ENCODE measurements around the gene PITPNC1.
"Not testable (repeated sequence)": the region's sequence is repeated elsewhere in the genome, so short reads cannot be mapped to it uniquely, and the experiment has no call there.

PITPNC1 gene

GRCh38 chr17:67491009-67491680, 114.1 kb downstream of the PITPNC1 start:
- no peak for DNase-seq

GRCh38 chr17:67491681-67492024, 114.6 kb downstream of the PITPNC1 start:
- no peak for DNase-seq

GRCh38 chr17:67492251-67492740, 115.2 kb downstream of the PITPNC1 start:
- DNase-seq: no peak

GRCh38 chr17:67492824-67493517, 115.9 kb downstream of the PITPNC1 start:
- DNase-seq: no peak

GRCh38 chr17:67493812-67494211, 116.7 kb downstream of the PITPNC1 start:
- no peak for DNase-seq

- not testable (repeated sequence) for DNase-seq
Measured at GRCh38 chr17:67495534-67495933, 118.5 kb downstream of the PITPNC1 start.

- DNase-seq: no peak
Measured at GRCh38 chr17:67496286-67496685, 119.2 kb downstream of the PITPNC1 start.

- DNase-seq: no peak
Measured at GRCh38 chr17:67499685-67500084, 122.6 kb downstream of the PITPNC1 start.

GRCh38 chr17:67500261-67500660, 123.2 kb downstream of the PITPNC1 start:
- DNase-seq: no peak

- DNase-seq: no peak
Measured at GRCh38 chr17:67500677-67501300, 123.7 kb downstream of the PITPNC1 start.

- DNase-seq: no peak
Measured at GRCh38 chr17:67502151-67502550, 125.1 kb downstream of the PITPNC1 start.

- no peak for DNase-seq
Measured at GRCh38 chr17:67503184-67503583, 126.1 kb downstream of the PITPNC1 start.

- no peak for DNase-seq
Measured at GRCh38 chr17:67503739-67504138, 126.7 kb downstream of the PITPNC1 start.

- no peak for DNase-seq
Measured at GRCh38 chr17:67504182-67504581, 127.1 kb downstream of the PITPNC1 start.

GRCh38 chr17:67506966-67507365, 129.9 kb downstream of the PITPNC1 start:
- no peak for DNase-seq

- DNase-seq: no peak
Measured at GRCh38 chr17:67509390-67510287, 132.6 kb downstream of the PITPNC1 start.

GRCh38 chr17:67511012-67511411, 133.9 kb downstream of the PITPNC1 start:
- no peak for DNase-seq

GRCh38 chr17:67511804-67512203, 134.7 kb downstream of the PITPNC1 start:
- DNase-seq: no peak

- no peak for DNase-seq
Measured at GRCh38 chr17:67514998-67515397, 137.9 kb downstream of the PITPNC1 start.

GRCh38 chr17:67515490-67516083, 138.5 kb downstream of the PITPNC1 start:
- no peak for DNase-seq

- not testable (repeated sequence) for DNase-seq
Measured at GRCh38 chr17:67516571-67516970, 139.5 kb downstream of the PITPNC1 start.

- DNase-seq: no peak
Measured at GRCh38 chr17:67517325-67517724, 140.2 kb downstream of the PITPNC1 start.

GRCh38 chr17:67518876-67519275, 141.8 kb downstream of the PITPNC1 start:
- no peak for DNase-seq
